Testis (tissue), 3 donors: ENCODE measurements around the gene MYO1A. TPM values are rescaled to one million over a fixed set of nuclear protein-coding genes. Genes with fewer than 3 reads are reported as not detected.
"Not testable (repeated sequence)": the region's sequence is repeated elsewhere in the genome, so short reads cannot be mapped to it uniquely, and the experiment has no call there.

Source experiments
- DNase-seq: peaks from one replicate; pipeline ENCODE4 v3.0.0-alpha.2; 2019
- H3K27ac ChIP-seq, 2 donors: fragments of 200-600 bp; sonication (generic); one replicate each; pipeline ENCODE4 v1.5.1; 2019
- H3K27me3 ChIP-seq: fragments of 200-600 bp; sonication (generic); one replicate; pipeline ENCODE4 v1.5.1; 2019
- H3K36me3 ChIP-seq: fragments of 200-600 bp; sonication (generic); one replicate; pipeline ENCODE4 v1.5.1; 2017; ENCODE audit warnings: low read depth; ENCODE audit errors: missing control alignments
- H3K4me1 ChIP-seq: fragments of 200-600 bp; sonication (generic); one replicate; pipeline ENCODE4 v1.5.1; 2019
- H3K4me3 ChIP-seq, 2 donors: fragments of 200-600 bp; sonication (generic); one replicate each; pipeline ENCODE4 v1.5.1; 2017 to 2019
- H3K9me3 ChIP-seq: fragments of 200-600 bp; sonication (generic); one replicate; pipeline ENCODE4 v1.5.1; 2017
- POLR2A ChIP-seq: fragments of 450-650 bp; IDR thresholded peaks from one replicate; pipeline ENCODE4 v1.6.1; 2017; ENCODE audit warnings: antibody characterized with exemption, mild to moderate bottlenecking, moderate library complexity
- WGBS, 2 donors: methylation state at CpG; one replicate each; pipeline ENCODE4 v1.1.5; 2018; 5-methylcytosine and 5-hydroxymethylcytosine counted together
- intact Hi-C: fragments of 100-400 bp; cut with DNase I; formaldehyde crosslinking; loops from one replicate; pipeline ENCODE4 v1.15.1; 2023; ENCODE audit warnings: low total_unique reads
- polyA plus RNA-seq: library from polyadenylated mRNA; stranded (reverse); fragments of 350-450 nt; fragmentation: Illumina TruSeq; extraction: RNeasy Lipid Tissue Mini Kit (QIAGEN cat#74804); gene quantifications from one replicate; pipeline ENCODE4 v1.2.3, GENCODE V29; 2014; ENCODE audit warnings: low read depth, low replicate concordance; ENCODE audit not compliant: insufficient read depth
- total RNA-seq, 2 donors: library from RNA; depleted of rRNA; stranded (reverse); fragments of >200 nt; gene quantifications; one replicate each; pipeline ENCODE4 v1.2.3, GENCODE V29; 2016
- TF ChIP-seq, protein P1 (sequence below), 3 experiments: fragments of 450-650 bp in 2 of 3; fragments of 200-600 bp in 1 of 3; sonication (generic) in 1 of 3; IDR thresholded peaks; one replicate each; pipeline ENCODE4 v1.5.1; 2016 to 2019; ENCODE audit warnings: antibody characterized with exemption in 3 of 3, mild to moderate bottlenecking in 2 of 3, moderate library complexity in 1 of 3

Gene MYO1A
- total and polyA plus RNA-seq, 3 donors from 2014 or later, result 5.4 to 7.6 (median 5.9) TPM

DNA sequence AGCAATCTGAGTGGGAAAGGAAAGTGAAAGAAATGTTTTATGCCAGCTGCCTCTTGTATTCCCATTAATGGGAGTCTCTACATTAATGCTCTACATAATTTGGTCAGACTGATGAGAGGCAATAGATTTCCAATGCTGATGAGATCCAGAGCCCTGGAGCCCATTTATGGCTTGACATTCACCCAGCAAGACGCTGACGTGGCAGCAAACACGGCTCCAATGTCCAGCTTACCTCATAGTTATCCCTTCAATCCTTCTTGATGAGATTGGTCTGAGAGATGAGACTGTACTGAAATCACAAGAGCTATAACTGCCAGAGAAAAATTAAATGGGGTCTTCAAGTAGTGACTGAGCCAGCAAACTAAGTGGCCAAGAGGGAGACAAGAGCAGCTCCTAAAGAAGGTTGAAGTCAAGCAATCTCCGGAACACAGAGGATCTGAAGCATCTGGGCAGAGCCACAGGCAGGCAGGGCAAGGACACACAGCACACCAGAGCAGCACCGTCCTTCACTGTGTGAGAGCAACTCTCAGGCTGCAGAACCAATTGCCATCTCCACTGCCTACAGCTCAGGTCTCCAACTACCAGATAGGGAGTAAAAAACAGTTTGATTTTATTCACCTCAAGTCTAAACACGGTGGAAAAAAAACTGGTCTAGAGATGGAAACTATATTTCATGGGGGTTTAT lies 7.3 kb upstream of the MYO1A start:
- no peak for TF ChIP-seq POLR2A
- TF ChIP-seq, protein P1, sequence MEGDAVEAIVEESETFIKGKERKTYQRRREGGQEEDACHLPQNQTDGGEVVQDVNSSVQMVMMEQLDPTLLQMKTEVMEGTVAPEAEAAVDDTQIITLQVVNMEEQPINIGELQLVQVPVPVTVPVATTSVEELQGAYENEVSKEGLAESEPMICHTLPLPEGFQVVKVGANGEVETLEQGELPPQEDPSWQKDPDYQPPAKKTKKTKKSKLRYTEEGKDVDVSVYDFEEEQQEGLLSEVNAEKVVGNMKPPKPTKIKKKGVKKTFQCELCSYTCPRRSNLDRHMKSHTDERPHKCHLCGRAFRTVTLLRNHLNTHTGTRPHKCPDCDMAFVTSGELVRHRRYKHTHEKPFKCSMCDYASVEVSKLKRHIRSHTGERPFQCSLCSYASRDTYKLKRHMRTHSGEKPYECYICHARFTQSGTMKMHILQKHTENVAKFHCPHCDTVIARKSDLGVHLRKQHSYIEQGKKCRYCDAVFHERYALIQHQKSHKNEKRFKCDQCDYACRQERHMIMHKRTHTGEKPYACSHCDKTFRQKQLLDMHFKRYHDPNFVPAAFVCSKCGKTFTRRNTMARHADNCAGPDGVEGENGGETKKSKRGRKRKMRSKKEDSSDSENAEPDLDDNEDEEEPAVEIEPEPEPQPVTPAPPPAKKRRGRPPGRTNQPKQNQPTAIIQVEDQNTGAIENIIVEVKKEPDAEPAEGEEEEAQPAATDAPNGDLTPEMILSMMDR (IDR thresholded peaks at IDR 0.05), result no peak
- no peak for DNase-seq
- intact Hi-C loops, result no loop called here
- WGBS, 2 donors, result 63 to 76% methylated on average over 6 of the region's 6 CpGs
- Histone ChIP-seq H3K27me3 (no peaks in the 10 kb centered on the region), H3K4me3 (no peak overlapping the region), H3K27ac (peak overlapping the region; percentile 10 to 78), H3K36me3 (no peaks in the 10 kb centered on the region), H3K4me1 (no peaks in the 10 kb centered on the region), H3K9me3 (no peaks in the 10 kb centered on the region)

DNA sequence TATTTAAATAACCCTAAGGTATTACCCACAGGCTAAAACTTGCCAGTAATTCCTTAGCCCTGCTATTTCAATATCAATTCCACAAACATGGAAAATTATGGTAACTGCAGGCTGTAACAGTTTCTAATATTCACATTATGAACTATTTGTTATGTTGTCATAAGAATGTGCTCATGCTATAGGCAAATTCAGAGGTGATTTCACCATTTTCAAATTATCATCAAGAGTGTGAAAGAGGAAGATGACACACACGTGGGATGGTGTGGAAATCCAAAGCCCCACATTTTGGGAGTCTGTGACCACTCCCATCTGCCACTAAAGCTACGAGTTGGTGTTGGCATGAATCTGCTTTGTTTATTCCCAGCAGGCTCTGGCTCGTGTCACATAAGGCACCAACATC lies 5.9 kb upstream of the MYO1A start:
- H3K27ac ChIP-seq, result peak overlapping the region in 1 of 2 donors; percentile 78
- H3K27me3 ChIP-seq, result no peaks in the 10 kb centered on the region
- no peaks in the 10 kb centered on the region for H3K9me3 ChIP-seq
- 76 to 77% methylated on average over 3 of the region's 3 CpGs for whole genome bisulfite sequencing, 2 donors
- no peak for TF ChIP-seq POLR2A
- TF ChIP-seq, protein P1 (IDR thresholded peaks at IDR 0.05), result no peak
- DNase-seq, result no peak
- no peaks in the 10 kb centered on the region for H3K36me3 ChIP-seq
- H3K4me1 ChIP-seq, result no peaks in the 10 kb centered on the region
- intact Hi-C loops, result no loop called here
- H3K4me3 ChIP-seq, result no peak overlapping the region

DNA sequence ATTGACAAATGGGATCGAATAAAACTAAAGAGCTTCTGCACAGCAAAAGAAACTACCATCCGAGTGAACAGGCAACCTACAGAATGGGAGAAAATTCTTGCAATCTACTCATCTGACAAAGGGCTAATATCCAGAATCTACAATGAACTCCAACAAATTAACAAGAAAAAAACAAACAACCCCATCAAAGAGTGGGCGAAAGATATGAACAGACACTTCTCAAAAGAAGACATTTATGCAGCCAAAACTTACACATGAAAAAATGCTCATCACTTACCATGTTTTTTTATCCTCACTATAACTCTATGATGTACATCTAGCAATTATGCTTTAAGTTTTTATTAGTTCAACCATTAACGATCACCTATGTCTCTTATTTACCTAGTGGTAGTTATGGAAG lies 4.0 kb upstream of the MYO1A start:
- 97 to 98% methylated on average over 4 of the region's 4 CpGs for WGBS, 2 donors
- intact Hi-C loops, DNase-seq, H3K9me3 ChIP-seq, H3K27me3 ChIP-seq, H3K4me3 ChIP-seq, H3K27ac ChIP-seq, H3K4me1 ChIP-seq, H3K36me3 ChIP-seq: not testable (repeated sequence)

DNA sequence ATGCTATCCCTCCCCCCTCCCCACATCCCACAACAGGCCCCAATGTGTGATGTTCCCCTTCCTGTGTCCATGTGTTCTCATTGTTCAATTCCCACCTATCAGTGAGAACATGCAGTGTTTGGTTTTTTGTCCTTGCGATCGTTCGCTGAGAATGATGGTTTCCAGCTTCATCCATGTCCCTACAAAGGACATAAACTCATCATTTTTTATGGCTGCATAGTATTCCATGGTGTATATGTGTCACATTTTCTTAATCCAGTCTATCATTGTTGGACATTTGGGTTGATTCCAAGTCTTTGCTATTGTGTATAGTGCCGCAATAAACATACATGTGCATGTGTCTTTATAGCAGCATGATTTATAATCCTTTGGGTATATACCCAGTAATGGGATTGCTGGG lies 3.2 kb upstream of the MYO1A start:
- H3K27me3 ChIP-seq, DNase-seq, H3K27ac ChIP-seq, H3K36me3 ChIP-seq, intact Hi-C loops, H3K4me1 ChIP-seq, H3K4me3 ChIP-seq, H3K9me3 ChIP-seq: not testable (repeated sequence)
- 95 to 100% methylated on average over 4 of the region's 4 CpGs for WGBS, 2 donors

DNA sequence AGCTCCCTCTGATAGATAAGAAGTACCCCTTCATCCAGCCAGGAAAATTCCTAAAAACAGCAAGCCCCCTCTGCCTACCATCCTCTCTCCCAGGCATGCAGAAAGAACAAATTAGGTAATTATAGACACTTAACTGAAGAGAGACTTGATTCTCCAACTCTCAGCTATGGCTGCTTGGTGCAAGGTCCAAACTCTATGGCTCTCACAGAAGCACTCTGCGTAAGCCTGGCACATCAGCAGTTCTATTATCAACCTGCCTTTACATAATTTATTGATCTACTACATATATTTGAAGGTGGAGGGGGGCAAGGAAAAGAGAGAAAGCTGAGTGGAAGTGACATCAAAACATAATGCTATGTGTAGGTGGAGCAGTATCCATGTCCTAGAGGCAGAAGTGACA lies 1.1 kb upstream of the MYO1A start:
- WGBS, 2 donors, result 97 to 100% methylated on average over 1 of the region's 1 CpG
- no peaks in the 10 kb centered on the region for H3K4me1 ChIP-seq
- H3K9me3 ChIP-seq, result no peaks in the 10 kb centered on the region
- H3K36me3 ChIP-seq, result no peaks in the 10 kb centered on the region
- TF ChIP-seq POLR2A, result no peak
- TF ChIP-seq, protein P1 (IDR thresholded peaks at IDR 0.05), result no peak
- no peak overlapping the region for H3K27ac ChIP-seq
- H3K27me3 ChIP-seq, result no peaks in the 10 kb centered on the region
- intact Hi-C loops, result no loop called here
- DNase-seq, result no peak
- no peak overlapping the region for H3K4me3 ChIP-seq

DNA sequence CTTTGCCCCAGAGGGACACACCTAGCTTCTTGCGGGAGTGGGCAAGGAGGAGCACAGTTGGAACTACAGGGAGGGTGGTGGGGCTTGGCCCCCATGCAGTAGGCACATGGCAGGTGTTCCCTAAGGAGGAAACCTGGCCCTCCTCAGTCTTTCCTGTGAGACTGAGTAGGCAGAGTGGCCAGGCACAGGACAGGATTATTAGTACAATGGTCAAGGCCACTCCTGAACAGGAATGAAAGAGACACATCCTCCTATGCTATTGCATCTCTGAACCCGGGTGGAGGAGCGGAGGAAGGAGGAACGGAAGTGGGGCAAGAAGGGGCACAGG lies 846 bp downstream of the MYO1A start:
- no peaks in the 10 kb centered on the region for H3K9me3 ChIP-seq

More for the DNA sequence above, 846 bp downstream of the MYO1A start:
- TF ChIP-seq POLR2A, result no peak
- TF ChIP-seq, protein P1 (IDR thresholded peaks at IDR 0.05), result no peak
- intact Hi-C loops, result no loop called here
- Histone ChIP-seq H3K4me1 (no peaks in the 10 kb centered on the region), H3K27ac (no peak overlapping the region), H3K4me3 (no peak overlapping the region), H3K36me3 (no peaks in the 10 kb centered on the region), H3K27me3 (no peaks in the 10 kb centered on the region)
- no peak for DNase-seq
- WGBS, 2 donors, result 78 to 84% methylated on average over 4 of the region's 4 CpGs
